HG03457 (cell line): Measurements from ENCODE around the gene GPC2.

Source experiments
- ATAC-seq: cut with Tn5 transposase; IDR thresholded peaks from one replicate; pipeline ENCODE4 v1.9.1; 2021; ENCODE audit warnings: moderate number of reproducible peaks; ENCODE audit not compliant: unreplicated experiment

Gene GPC2

GRCh38 chr7:100126239-100126930 lies 50.8 kb downstream of the GPC2 start:
- ATAC-seq = peak; percentile 26

DNA sequence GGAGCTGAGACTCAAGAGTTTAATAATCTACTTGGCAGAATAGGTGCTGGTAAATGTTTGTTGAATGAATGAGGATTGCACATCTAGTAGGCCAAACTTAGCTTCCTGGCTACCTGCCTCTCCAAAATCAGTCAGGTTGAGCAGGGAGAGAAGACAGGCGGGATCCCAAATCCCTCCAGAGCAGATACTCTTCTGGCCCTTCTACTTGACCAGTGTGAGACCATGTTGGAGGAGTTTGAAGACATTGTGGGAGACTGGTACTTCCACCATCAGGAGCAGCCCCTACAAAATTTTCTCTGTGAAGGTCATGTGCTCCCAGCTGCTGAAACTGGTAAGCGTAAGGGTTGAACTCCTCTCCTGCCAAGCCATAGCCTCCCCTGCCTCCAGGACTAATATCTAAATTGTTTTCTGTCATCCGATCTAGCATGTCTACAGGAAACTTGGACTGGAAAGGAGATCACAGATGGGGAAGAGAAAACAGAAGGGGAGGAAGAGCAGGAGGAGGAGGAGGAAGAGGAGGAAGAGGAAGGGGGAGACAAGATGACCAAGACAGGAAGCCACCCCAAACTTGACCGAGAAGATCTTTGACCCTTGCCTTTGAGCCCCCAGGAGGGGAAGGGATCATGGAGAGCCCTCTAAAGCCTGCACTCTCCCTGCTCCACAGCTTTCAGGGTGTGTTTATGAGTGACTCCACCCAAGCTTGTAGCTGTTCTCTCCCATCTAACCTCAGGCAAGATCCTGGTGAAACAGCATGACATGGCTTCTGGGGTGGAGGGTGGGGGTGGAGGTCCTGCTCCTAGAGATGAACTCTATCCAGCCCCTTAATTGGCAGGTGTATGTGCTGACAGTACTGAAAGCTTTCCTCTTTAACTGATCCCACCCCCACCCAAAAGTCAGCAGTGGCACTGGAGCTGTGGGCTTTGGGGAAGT lies 52.6 kb downstream of the GPC2 start:
- no peak for ATAC-seq

DNA sequence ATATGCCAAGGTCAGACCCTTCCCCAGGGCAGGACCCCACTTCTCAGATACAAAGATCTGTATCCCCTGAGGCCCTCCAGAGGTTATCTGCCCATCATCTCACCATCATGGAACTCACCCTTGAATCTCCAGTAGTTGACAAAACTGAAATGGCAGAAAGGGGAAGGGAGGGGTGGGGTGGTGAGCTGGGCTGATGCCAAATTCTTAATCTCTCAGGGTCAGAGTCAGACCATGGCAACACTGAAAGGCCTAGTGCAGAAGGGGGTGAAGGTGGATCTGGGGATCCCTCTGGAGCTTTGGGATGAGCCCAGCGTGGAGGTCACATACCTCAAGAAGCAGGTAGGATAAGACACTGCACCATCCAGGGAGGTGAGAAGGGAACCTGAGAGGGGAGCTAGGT lies 54.6 kb downstream of the GPC2 start:
- no peak for ATAC-seq

GRCh38 chr7:100122067-100122466 lies 55.1 kb downstream of the GPC2 start:
- ATAC-seq = no peak

DNA sequence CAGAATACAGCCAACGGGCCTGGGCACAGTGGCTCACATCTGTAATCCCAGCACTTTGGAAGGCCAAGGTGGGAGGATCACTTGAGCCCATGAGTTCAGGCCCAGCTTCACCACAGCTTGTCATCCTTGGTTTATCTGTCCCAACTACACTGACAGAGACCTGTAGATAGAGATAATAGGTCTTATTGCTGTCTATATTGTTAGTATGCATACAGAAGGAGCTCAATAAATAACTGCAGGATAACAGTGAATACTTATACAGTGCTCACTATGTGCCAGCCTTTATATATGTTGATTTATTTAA lies 56.5 kb downstream of the GPC2 start:
- ATAC-seq = no peak

DNA sequence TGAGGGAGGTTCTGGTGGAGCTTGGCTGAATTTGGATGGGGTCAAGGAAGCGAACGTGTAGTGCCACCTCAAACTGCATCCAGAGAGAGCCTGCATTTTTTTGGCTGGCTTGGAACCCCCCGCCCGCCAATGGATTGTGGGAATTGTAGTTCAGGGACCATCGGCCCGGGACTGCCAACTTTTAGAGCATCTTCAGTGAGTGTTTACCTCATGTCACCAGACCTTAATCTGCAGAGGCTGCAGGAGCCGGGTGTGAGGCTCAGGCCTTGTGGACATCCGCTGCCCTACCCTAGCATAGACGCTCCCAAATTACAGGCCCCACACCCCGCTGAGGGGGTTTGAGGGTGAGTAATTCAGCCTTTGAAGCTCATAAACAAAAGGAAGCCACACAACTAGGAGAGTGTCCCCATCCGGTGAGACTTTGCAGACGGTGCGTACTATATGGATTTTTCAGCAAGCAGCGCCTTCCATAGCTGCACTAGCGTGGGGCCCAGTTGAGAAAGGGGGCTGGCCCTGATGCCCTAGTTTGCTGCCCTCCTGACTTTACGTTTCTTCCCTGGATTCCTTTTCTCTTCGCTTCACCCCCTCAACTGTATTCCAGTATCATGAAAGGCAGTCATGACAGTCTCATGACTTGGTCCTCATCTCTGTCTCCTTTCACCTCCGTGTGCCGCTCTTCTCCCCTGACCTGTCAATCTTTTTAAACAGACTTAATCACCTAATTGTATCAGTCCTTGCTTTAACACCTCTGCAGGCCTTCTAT lies 57.0 kb downstream of the GPC2 start:
- ATAC-seq = peak; percentile 12
